ENCODE measurements around the gene POLD1. TPM values are rescaled to one million over a fixed set of nuclear protein-coding genes. Genes with fewer than 3 reads are reported as not detected.

Gene POLD1
- total and polyA plus RNA-seq, 4 donors: 7.5 to 57.1 (median 8.2) TPM

DNA sequence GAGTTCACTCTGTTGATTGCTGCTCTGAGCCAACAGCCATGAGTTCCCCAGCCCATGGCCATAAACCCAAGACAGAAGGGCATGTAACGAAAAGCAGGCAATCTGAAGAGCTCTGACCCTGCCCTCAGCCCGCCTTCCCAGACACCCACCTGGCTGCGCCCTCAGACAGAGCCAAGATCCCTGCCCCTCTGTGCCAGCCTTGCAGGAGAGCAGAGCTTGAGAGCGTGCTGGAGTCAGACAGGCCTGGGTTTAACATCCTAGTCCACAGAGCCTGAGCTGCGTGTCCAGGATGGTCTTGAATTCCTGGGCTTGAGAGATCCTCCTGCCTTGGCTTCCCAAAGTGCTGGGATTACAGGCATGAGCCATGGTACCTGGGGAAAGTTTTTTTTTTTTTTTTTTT, 73.2 kb downstream of the POLD1 start (continued):
- TF ChIP-seq HNF4A (conservative IDR thresholded peaks at IDR 0.05): no peak

DNA sequence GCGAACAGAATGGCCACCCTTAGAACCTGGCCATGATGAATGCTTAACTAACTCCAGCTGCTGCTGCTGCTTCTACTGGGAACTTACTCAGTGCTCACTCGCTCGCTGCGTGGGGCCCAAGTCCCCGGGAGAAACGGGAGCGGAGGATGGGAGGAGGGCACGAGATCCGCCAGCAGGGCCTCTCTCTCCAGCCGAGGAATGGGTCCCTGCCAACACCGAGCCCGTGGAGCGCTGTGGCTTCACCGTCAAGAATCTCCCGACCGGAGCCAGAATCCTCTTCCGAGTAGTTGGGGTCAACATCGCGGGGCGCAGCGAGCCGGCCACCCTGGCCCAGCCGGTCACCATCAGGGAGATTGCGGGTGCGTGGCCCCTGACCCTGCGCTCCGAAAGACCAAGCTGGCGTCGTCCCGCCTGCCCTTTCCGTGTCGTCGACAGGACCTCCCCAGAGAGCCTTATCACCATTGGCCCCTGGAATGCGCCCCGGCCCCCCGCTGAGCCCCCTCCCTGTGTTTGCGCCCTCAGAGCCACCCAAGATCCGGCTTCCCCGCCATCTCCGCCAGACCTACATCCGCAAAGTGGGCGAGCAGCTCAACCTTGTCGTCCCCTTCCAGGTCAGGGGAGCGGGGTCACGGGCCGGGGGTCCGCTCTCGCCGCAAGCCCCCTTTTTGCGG, 74.4 kb downstream of the POLD1 start:
- H3K4me3 ChIP-seq (ENCODE audit: low read depth in 1 of 3, low read length in 3 of 3): no peak overlapping the region
- no peak overlapping the region for H3K27ac ChIP-seq (ENCODE audit: low read depth in 1 of 2, low read length in 2 of 2)
- H3K9ac ChIP-seq (ENCODE audit: low read depth in 1 of 2, low read length in 2 of 2): no peak overlapping the region
- no peaks in the 10 kb centered on the region for H3K4me1 ChIP-seq (ENCODE audit: control insufficient read depth in 4 of 4, insufficient read depth in 4 of 4, low read length in 3 of 4)
- WGBS: 32% methylated on average over 50 of the region's 50 CpGs
- TF ChIP-seq, protein P1, sequence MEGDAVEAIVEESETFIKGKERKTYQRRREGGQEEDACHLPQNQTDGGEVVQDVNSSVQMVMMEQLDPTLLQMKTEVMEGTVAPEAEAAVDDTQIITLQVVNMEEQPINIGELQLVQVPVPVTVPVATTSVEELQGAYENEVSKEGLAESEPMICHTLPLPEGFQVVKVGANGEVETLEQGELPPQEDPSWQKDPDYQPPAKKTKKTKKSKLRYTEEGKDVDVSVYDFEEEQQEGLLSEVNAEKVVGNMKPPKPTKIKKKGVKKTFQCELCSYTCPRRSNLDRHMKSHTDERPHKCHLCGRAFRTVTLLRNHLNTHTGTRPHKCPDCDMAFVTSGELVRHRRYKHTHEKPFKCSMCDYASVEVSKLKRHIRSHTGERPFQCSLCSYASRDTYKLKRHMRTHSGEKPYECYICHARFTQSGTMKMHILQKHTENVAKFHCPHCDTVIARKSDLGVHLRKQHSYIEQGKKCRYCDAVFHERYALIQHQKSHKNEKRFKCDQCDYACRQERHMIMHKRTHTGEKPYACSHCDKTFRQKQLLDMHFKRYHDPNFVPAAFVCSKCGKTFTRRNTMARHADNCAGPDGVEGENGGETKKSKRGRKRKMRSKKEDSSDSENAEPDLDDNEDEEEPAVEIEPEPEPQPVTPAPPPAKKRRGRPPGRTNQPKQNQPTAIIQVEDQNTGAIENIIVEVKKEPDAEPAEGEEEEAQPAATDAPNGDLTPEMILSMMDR (IDR thresholded peaks at IDR 0.05; ENCODE audit: low read depth, low read length, missing input control): no peak
- TF ChIP-seq HNF4G (IDR thresholded peaks at IDR 0.05) (no peak), RAD21 (IDR thresholded peaks at IDR 0.05) (no peak), JUND (IDR thresholded peaks at IDR 0.05) (no peak), FOXA1 (IDR thresholded peaks at IDR 0.05) (no peak)
- TF ChIP-seq, protein P2, sequence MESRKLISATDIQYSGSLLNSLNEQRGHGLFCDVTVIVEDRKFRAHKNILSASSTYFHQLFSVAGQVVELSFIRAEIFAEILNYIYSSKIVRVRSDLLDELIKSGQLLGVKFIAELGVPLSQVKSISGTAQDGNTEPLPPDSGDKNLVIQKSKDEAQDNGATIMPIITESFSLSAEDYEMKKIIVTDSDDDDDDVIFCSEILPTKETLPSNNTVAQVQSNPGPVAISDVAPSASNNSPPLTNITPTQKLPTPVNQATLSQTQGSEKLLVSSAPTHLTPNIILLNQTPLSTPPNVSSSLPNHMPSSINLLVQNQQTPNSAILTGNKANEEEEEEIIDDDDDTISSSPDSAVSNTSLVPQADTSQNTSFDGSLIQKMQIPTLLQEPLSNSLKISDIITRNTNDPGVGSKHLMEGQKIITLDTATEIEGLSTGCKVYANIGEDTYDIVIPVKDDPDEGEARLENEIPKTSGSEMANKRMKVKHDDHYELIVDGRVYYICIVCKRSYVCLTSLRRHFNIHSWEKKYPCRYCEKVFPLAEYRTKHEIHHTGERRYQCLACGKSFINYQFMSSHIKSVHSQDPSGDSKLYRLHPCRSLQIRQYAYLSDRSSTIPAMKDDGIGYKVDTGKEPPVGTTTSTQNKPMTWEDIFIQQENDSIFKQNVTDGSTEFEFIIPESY (IDR thresholded peaks at IDR 0.05): no peak
- TF ChIP-seq, protein P3, sequence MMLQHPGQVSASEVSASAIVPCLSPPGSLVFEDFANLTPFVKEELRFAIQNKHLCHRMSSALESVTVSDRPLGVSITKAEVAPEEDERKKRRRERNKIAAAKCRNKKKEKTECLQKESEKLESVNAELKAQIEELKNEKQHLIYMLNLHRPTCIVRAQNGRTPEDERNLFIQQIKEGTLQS (IDR thresholded peaks at IDR 0.05): no peak
- H3K9me3 ChIP-seq (ENCODE audit: control insufficient read depth in 4 of 4, low read length in 3 of 4): no peaks in the 10 kb centered on the region
- H3K27me3 ChIP-seq (ENCODE audit: control insufficient read depth in 4 of 4, insufficient read depth in 4 of 4, low read length in 3 of 4): peaks cover 0 to 2% (median 0%) of the 10 kb centered on the region in 4 donors
- H3K36me3 ChIP-seq (ENCODE audit: control insufficient read depth in 4 of 4, insufficient read depth in 3 of 4, low read depth in 1 of 4, low read length in 3 of 4): no peaks in the 10 kb centered on the region
- no peak for DNase-seq (ENCODE audit: low spot score)

DNA sequence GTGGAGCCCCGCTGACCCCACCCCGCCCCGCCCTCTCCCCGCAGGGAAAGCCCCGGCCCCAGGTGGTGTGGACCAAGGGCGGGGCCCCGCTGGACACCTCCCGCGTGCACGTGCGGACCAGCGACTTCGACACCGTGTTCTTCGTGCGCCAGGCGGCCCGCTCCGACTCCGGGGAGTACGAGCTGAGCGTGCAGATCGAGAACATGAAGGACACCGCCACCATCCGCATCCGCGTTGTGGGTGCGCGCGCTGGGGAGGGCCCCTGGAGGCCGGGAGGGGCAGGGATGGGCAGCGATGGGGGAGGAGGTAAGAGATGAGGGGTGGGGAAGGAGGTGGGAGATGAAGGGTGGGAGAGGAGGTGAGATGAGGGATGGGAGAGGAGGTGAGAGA, 74.9 kb downstream of the POLD1 start:
- Histone ChIP-seq H3K9ac (ENCODE audit: low read depth in 1 of 2, low read length in 2 of 2) (no peak overlapping the region), H3K27me3 (ENCODE audit: control insufficient read depth in 4 of 4, insufficient read depth in 4 of 4, low read length in 3 of 4) (peaks cover 0 to 2% (median 0%) of the 10 kb centered on the region in 4 donors), H3K9me3 (ENCODE audit: control insufficient read depth in 4 of 4, low read length in 3 of 4) (no peaks in the 10 kb centered on the region), H3K4me3 (ENCODE audit: low read depth in 1 of 3, low read length in 3 of 3) (no peak overlapping the region), H3K27ac (ENCODE audit: low read depth in 1 of 2, low read length in 2 of 2) (no peak overlapping the region), H3K4me1 (ENCODE audit: control insufficient read depth in 4 of 4, insufficient read depth in 4 of 4, low read length in 3 of 4) (no peaks in the 10 kb centered on the region), H3K36me3 (ENCODE audit: control insufficient read depth in 4 of 4, insufficient read depth in 3 of 4, low read depth in 1 of 4, low read length in 3 of 4) (no peaks in the 10 kb centered on the region)
- no peak for DNase-seq (ENCODE audit: low spot score)
- TF ChIP-seq, protein P1 (IDR thresholded peaks at IDR 0.05; ENCODE audit: low read depth, low read length, missing input control): no peak
- TF ChIP-seq RAD21 (IDR thresholded peaks at IDR 0.05) (no peak), GABPA (IDR thresholded peaks at IDR 0.05 in 1 of 2, conservative IDR thresholded peaks at IDR 0.05 in 1 of 2) (no peak), SP1 (IDR thresholded peaks at IDR 0.05) (no peak), RXRA (IDR thresholded peaks at IDR 0.05) (no peak), TAF1 (conservative IDR thresholded peaks at IDR 0.05) (no peak), HNF4A (conservative IDR thresholded peaks at IDR 0.05) (no peak), YY1 (IDR thresholded peaks at IDR 0.05) (no peak), FOXA1 (IDR thresholded peaks at IDR 0.05) (no peak)
- TF ChIP-seq, protein P3 (IDR thresholded peaks at IDR 0.05): no peak
- TF ChIP-seq, protein P4, sequence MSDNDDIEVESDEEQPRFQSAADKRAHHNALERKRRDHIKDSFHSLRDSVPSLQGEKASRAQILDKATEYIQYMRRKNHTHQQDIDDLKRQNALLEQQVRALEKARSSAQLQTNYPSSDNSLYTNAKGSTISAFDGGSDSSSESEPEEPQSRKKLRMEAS (IDR thresholded peaks at IDR 0.05): no peak
- TF ChIP-seq, protein P5, sequence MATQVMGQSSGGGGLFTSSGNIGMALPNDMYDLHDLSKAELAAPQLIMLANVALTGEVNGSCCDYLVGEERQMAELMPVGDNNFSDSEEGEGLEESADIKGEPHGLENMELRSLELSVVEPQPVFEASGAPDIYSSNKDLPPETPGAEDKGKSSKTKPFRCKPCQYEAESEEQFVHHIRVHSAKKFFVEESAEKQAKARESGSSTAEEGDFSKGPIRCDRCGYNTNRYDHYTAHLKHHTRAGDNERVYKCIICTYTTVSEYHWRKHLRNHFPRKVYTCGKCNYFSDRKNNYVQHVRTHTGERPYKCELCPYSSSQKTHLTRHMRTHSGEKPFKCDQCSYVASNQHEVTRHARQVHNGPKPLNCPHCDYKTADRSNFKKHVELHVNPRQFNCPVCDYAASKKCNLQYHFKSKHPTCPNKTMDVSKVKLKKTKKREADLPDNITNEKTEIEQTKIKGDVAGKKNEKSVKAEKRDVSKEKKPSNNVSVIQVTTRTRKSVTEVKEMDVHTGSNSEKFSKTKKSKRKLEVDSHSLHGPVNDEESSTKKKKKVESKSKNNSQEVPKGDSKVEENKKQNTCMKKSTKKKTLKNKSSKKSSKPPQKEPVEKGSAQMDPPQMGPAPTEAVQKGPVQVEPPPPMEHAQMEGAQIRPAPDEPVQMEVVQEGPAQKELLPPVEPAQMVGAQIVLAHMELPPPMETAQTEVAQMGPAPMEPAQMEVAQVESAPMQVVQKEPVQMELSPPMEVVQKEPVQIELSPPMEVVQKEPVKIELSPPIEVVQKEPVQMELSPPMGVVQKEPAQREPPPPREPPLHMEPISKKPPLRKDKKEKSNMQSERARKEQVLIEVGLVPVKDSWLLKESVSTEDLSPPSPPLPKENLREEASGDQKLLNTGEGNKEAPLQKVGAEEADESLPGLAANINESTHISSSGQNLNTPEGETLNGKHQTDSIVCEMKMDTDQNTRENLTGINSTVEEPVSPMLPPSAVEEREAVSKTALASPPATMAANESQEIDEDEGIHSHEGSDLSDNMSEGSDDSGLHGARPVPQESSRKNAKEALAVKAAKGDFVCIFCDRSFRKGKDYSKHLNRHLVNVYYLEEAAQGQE (IDR thresholded peaks at IDR 0.05): no peak
- TF ChIP-seq, protein P2 (IDR thresholded peaks at IDR 0.05): no peak
- WGBS: 50% methylated on average over 32 of the region's 32 CpGs

Measured in liver (tissue), 9 donors.